HG03439 (cell line): ENCODE results near the gene ADAMTSL1.

ENCODE experiments used
- ATAC-seq: cut with Tn5 transposase; IDR thresholded peaks from one replicate; pipeline ENCODE4 v1.9.1; 2021; ENCODE audit warnings: mild to moderate bottlenecking, moderate library complexity; ENCODE audit not compliant: unreplicated experiment

Gene ADAMTSL1

DNA sequence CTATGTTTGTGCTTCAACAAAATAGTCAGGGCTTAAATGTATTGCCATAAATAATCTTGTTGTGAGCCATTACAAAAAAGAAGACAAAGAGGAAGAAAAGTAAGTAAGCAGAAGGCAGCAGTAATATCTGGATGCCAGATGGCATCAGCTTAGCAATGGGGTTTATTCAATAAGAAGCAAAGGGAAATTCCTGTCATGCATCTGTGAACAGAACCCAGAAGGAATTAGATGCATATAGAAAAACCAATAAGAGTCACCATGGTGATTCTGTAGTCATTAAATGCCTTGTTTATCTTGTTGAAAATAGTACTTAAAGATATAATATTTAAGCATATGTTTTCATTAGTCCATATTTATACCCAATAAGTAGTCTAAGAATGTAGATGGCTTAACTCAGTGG is 216.0 kb downstream of the ADAMTSL1 start:
- no peak for ATAC-seq

DNA sequence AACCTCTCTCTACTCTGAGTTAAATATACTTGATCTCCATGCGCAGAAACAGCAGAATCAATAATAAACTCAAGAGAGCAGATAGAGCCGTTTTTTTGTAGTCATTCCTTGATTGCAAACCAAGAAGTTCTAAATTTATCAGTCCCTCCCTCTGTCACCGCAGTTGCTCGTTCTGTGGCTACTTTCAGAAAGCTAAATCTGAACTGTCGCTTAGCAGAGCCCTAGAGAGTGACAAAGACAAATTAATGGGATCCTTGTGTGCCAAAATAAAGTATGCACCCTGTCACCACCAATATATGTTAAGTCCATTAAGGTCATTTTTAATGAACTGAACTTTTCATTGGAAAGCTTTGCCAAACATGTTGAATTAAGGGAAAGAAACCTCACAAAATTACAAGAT is 218.3 kb downstream of the ADAMTSL1 start:
- ATAC-seq = peak; percentile 59

DNA sequence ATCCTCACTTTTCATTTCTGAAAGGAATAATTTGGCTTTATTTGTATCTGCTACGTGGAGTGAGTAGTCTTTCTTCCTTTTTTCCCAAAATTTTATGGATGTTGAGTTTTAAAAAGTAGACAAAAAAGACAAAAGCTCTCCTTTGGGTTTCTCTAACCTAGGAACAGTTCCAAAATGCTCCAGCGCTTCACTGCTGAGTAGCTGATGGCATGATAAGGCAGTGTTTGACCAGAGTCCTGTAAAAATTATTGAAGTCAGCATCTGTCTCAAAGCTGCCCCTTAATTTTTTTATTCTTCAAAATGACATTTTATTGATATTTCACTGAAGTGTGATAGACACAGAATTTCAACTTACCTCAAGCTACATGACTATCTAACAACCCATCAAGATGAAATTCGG is 219.0 kb downstream of the ADAMTSL1 start:
- no peak for ATAC-seq

GRCh38 chr9:18694959-18695668 is 221.2 kb downstream of the ADAMTSL1 start:
- no peak for ATAC-seq

DNA sequence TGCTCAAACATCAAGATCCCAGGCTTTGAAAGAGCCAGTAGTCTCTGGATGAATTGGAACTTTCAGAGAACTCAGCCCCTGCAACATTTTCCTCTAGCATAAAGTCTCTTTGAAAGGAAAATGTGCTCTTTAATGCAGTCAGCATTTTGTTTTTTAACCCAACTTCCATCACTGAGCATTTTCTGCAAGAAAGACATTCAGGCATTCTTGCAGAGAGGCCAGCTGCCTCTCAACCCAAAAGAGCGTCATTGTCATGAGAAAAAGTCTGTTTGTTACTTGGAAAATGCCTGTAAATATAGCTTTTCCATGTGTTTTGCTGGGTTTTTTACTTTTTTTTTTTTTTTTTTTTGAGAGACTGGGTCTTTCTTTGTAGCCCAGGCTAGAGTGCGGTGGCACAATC is 225.0 kb downstream of the ADAMTSL1 start:
- no peak for ATAC-seq

DNA sequence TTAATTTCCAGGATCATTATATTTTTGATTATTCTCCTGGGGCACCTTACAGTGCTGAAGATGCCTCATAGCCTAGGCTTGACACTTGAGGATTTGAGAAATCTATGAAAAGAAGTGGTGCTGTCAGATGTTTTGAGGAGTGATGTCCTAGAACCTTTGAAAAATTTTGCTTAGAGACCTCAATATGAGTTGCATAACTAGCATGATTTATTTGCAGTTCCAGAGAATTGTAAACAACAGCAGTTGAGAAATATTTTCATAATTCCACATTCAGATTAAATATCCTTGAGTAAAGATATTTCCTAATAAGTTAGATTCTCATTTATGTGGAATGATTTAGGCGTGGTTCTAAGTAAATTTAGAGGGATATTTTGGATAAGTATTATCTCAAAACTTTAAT is 225.8 kb downstream of the ADAMTSL1 start:
- ATAC-seq = no peak

DNA sequence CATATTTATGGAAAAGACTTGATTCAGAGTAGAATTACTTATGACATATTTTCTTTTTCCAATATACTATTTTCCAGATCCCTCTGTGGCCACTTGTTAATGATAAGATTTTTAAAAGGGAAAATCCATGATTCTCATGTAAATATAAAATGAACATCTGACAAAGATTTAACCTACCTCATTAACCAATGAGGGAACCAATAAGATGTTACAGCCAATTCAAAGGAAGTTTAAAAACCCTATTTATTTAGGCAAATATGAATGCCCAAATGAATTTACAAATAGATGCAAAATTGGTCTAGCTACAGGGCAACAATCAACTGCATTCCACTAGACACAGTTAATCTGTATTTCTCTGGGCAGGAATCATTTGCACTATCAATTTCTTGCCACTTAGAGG is 226.8 kb downstream of the ADAMTSL1 start:
- ATAC-seq = no peak

DNA sequence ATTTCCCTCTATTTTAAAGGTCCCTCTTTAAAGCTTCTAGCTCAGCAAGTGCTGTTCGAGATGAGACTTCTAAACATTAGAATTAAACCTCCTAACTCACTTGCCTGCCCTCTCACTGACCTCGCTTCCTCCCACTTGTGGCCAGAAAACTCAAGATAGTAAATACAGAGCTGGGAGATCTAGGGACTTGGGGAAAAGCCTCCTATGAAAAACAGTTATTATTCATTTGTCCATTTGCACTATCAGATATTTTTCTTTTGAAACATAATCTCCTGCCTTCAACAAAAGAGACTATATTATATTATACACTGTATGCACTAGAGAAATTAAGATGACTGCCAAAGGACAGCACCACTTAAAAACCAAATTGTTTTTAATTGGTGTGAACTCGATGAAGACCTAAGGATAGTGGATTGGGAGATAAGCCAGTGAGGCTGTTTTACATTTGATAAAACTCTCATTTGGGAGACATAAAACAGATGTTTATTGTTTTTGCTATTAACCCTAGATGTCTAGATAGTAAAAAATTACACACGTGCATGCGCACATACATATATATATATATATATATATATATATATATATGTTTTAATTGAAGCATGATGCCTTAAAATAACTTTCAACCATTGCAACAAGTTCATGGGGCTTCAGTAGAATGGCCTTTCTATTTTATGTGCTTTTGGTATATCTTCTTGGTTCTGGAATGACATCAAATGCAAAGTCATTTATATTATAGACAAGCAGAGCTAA is 229.4 kb downstream of the ADAMTSL1 start:
- no peak for ATAC-seq

DNA sequence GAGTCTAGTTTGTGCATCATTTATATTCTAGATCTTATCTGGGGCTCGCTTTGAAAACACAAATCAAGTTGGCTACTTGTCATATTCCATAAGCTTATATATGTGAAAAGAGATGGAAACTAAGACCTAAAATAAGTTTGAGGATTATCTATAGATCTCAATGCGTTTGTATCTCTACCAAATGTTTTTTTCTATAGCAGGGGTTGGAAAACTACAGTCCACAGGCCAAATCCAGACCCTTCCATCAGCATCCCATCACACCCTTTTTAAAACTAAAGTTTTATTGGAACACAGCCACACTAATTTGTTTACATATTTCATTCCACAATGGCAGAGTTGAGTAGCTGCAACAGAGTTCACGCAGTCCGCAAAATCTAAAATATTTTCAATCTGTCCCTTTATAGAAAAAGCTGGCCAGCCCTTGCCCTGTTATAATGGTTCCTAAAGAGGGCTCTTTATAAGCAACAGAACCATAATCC is 230.0 kb downstream of the ADAMTSL1 start:
- ATAC-seq = no peak

GRCh38 chr9:18705796-18706392 is 231.9 kb downstream of the ADAMTSL1 start:
- ATAC-seq = no peak

DNA sequence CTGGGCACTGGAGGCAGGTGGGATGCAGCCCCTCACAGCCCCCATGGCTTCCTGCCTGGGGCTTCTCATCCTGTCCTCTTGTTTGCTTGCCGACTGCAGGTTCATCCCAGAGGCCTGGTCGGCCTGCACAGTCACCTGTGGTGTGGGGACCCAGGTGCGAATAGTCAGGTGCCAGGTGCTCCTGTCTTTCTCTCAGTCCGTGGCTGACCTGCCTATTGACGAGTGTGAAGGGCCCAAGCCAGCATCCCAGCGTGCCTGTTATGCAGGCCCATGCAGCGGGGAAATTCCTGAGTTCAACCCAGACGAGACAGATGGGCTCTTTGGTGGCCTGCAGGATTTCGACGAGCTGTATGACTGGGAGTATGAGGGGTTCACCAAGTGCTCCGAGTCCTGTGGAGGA is 232.7 kb downstream of the ADAMTSL1 start:
- ATAC-seq = no peak

DNA sequence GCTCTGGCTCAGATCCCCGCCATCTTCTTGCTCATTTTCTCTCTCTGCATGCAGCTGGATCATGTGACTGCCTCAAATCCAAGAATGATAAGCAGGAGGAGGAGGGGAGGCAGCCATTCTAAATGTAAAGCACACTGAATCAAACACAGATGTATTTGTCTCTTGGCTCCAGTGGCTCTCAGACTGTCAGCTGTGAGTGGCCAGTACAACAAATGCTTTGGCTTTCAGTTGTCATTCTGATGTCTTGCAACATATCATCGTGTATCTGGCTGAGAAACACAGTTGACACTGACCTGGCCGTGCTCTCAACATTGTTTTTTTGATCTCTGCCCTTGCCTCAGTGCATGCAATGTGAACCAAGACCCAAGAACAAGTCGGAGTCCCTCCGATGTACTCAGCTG is 233.1 kb downstream of the ADAMTSL1 start:
- no peak for ATAC-seq

GRCh38 chr9:18707489-18708205 is 233.7 kb downstream of the ADAMTSL1 start:
- ATAC-seq = no peak

DNA sequence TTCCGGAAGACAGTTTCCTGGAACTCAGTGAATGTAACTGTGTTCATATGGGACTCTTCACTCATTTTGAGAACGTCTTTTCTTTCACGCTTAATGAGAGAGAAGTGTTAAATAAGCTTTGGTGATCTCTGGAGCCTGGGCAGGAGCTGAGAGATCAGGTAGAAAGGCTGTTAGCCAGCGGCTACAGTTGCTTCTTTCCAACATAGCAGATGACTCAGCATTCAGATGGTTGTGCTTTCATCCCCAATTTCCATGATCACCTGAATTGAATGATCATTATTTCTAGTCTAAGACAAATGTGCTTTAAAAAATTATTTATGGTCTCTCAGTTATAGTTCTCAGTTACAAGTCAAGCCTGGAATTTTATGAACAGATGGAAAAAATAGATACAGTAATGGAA is 234.5 kb downstream of the ADAMTSL1 start:
- ATAC-seq = no peak

DNA sequence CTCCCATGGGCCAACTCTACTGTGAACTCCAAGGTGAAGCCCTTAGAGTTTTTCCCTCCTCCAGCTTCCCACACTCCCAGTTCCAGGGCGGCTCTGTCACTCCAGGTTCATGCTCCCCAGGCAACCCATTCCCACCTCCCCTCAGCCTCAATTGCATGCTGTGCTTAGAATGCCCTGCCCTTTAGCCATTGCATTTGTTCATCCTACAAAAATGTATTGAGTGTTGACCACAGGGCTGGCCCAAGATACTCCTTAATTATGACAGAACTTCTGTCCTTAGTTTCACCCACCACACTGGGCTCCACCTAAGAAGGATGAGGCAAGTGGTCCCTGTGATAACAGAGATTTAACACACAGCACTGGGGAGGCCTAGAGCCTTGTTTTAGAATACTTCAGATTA is 236.1 kb downstream of the ADAMTSL1 start:
- ATAC-seq = no peak

- ATAC-seq = no peak
Measured at GRCh38 chr9:18717759-18718158, 243.8 kb downstream of the ADAMTSL1 start.

GRCh38 chr9:18718393-18718792 is 244.4 kb downstream of the ADAMTSL1 start:
- no peak for ATAC-seq

- ATAC-seq = no peak
Measured at GRCh38 chr9:18718932-18719331, 245.0 kb downstream of the ADAMTSL1 start.

DNA sequence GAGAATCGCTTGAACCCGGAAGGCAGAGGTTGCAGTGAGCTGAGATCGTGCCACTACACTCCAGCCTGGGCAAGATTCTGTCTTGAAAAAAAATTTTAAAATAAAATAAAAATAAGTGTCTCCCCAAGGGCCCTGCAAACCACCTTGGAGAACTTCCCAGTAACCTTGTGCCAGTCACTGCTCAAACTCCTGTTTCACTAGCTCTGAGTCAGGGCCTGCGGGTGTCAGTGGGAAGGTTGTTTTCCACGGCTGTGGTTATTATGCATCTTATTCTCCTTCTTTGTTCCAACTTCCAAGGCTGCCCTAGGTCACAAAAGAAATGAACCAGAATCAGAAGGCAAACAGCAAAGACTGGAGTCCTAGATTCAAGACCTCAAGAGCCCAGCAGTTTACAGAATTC is 246.7 kb downstream of the ADAMTSL1 start:
- no peak for ATAC-seq

- ATAC-seq = no peak
Measured at GRCh38 chr9:18721267-18721994, 247.5 kb downstream of the ADAMTSL1 start.

- ATAC-seq = no peak
Measured at GRCh38 chr9:18721995-18722310, 248.0 kb downstream of the ADAMTSL1 start.
